ENCODE results near the gene THBS2.
"Not testable (repeated sequence)": the region's sequence is repeated elsewhere in the genome, so short reads cannot be mapped to it uniquely, and the experiment has no call there.

THBS2 gene

GRCh38 chr6:169185692-169186485 is 67.8 kb downstream of the THBS2 start:
- no peak for DNase-seq (ENCODE audit: low read depth in 2 of 2)

GRCh38 chr6:169185011-169185521 is 68.6 kb downstream of the THBS2 start:
- DNase-seq (ENCODE audit: low read depth in 2 of 2), result no peak

GRCh38 chr6:169184419-169184818 is 69.2 kb downstream of the THBS2 start:
- no peak for DNase-seq (ENCODE audit: low read depth in 2 of 2)

- DNase-seq (ENCODE audit: low read depth in 2 of 2), result no peak
Observed at GRCh38 chr6:169183233-169183632, 70.4 kb downstream of the THBS2 start.

GRCh38 chr6:169179831-169180230 is 73.8 kb downstream of the THBS2 start:
- not testable (repeated sequence) for DNase-seq (ENCODE audit: low read depth in 2 of 2)

- DNase-seq (ENCODE audit: low read depth in 2 of 2), result peak in 1 of 2 experiments; percentile 22
Observed at GRCh38 chr6:169177516-169178166, 76.0 kb downstream of the THBS2 start.

- DNase-seq (ENCODE audit: low read depth in 2 of 2), result no peak
Observed at GRCh38 chr6:169176361-169176991, 77.2 kb downstream of the THBS2 start.

GRCh38 chr6:169175360-169175887 is 78.2 kb downstream of the THBS2 start:
- no peak for DNase-seq (ENCODE audit: low read depth in 2 of 2)

GRCh38 chr6:169174516-169175359 is 78.9 kb downstream of the THBS2 start:
- DNase-seq (ENCODE audit: low read depth in 2 of 2), result no peak

- DNase-seq (ENCODE audit: low read depth in 2 of 2), result no peak
Observed at GRCh38 chr6:169173532-169174268, 79.9 kb downstream of the THBS2 start.

- DNase-seq (ENCODE audit: low read depth in 2 of 2), result no peak
Observed at GRCh38 chr6:169172946-169173345, 80.7 kb downstream of the THBS2 start.

GRCh38 chr6:169172456-169172855 is 81.2 kb downstream of the THBS2 start:
- no peak for DNase-seq (ENCODE audit: low read depth in 2 of 2)

GRCh38 chr6:169171951-169172350 is 81.7 kb downstream of the THBS2 start:
- DNase-seq (ENCODE audit: low read depth in 2 of 2), result no peak

- DNase-seq (ENCODE audit: low read depth in 2 of 2), result no peak
Observed at GRCh38 chr6:169171016-169171415, 82.6 kb downstream of the THBS2 start.

GRCh38 chr6:169170583-169170955 is 83.1 kb downstream of the THBS2 start:
- no peak for DNase-seq (ENCODE audit: low read depth in 2 of 2)

- no peak for DNase-seq (ENCODE audit: low read depth in 2 of 2)
Observed at GRCh38 chr6:169169941-169170582, 83.6 kb downstream of the THBS2 start.

- DNase-seq (ENCODE audit: low read depth in 2 of 2), result no peak
Observed at GRCh38 chr6:169169375-169169774, 84.3 kb downstream of the THBS2 start.

GRCh38 chr6:169168706-169169105 is 84.9 kb downstream of the THBS2 start:
- no peak for DNase-seq (ENCODE audit: low read depth in 2 of 2)

GRCh38 chr6:169168302-169168630 is 85.4 kb downstream of the THBS2 start:
- DNase-seq (ENCODE audit: low read depth in 2 of 2), result no peak

GRCh38 chr6:169167581-169168301 is 85.9 kb downstream of the THBS2 start:
- no peak for DNase-seq (ENCODE audit: low read depth in 2 of 2)
